ENCODE results near the gene FBXW11.

The FBXW11 gene

DNA sequence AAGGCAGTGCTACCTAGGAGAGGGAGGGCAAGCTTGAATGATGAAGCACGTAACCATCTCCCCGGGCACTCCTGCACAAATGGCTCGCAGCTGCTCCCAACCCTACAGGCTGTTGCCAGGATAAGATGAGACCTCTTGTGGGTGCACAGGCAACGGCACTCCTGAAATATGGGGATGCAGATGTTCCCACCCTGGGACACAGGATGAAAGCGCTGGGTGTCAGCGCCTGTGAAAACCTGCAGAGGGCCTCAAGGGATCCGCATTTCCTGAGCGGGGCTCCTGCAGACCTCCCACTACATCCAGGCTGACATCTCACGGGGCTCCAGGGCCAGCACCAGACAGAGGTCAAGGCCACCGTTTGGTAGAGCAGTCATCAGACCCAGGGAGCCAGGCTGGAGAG is 160.1 kb downstream of the FBXW11 start:
- in situ Hi-C loops (cut with MboI; ENCODE audit: low sequenced_read_pairs): no loop called here

DNA sequence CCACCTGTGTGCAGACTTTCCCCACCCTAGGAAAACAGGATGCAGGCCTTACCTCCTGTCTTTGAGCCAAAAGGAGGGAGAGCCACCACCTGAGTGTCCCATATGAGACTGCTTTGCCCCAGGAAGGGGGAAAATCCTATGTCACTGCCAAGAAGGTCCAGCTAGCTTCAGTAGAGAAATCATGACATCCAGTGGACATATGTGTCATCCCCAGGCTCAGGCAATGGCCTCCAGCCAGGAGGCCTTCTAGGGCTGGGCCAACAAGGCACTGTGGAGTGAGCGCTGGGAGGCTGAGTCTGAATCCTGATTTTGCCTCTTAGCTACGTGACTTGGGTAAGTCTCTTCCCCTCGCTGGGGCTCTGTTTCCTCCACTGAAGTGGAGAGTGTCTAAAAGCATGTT is 160.6 kb downstream of the FBXW11 start:
- in situ Hi-C loops (cut with MboI; ENCODE audit: low sequenced_read_pairs): no loop called here

GRCh38 chr5:171845040-171845630 is 161.3 kb downstream of the FBXW11 start:
- in situ Hi-C loops (cut with MboI; ENCODE audit: low sequenced_read_pairs): no loop called here

DNA sequence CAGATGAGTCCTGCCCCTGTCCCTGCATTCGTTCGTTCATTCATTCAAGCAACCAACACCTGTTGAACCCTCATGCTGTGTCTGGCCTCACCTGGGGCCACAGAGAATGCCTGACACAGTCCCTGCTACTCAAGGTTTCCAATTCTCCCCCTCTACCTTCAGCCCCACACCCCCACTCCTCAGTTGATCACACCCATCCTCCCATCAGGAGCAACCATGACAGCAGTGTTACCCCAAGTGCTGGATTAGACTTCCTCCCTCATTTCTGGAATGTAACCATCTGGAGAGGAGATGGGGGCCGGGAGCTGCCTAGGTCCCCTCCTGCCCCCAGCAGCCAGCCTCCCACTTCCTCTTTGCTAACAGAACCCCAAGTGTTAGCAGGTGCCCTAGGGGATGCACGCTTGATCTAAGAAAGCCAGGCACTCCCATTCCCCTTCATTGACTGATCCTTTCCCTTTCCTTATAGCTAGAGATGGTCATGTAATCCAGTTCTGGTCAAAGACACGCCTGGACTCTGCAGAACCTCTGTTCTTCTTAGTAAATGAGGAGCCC is 163.6 kb downstream of the FBXW11 start:
- in situ Hi-C loops (cut with MboI; ENCODE audit: low sequenced_read_pairs): no loop called here

- in situ Hi-C loops (cut with MboI; ENCODE audit: low sequenced_read_pairs): no loop called here
Measured at GRCh38 chr5:171841984-171842776, 164.3 kb downstream of the FBXW11 start.

- in situ Hi-C loops (cut with MboI; ENCODE audit: low sequenced_read_pairs): no loop called here
Measured at GRCh38 chr5:171840711-171841522, 165.5 kb downstream of the FBXW11 start.

DNA sequence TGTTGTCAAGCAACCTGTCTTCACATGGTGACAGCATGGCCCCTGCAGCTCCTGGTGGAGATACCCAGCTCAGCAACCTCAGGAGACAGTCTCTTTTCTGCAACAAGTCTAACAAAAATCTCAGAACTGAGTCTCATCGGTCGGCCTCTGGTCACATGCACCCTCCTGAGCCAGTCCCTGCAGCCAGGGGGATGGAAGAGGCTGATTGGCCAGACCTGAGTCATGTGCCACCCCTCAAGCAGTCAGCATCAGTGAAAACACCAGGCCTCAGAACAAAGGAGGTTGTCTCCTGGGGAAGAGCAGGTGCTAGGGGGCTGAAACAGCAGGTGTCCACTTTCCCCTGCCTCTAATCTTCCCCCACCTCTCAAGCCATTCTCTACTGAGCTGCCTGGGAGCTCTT is 166.4 kb downstream of the FBXW11 start:
- in situ Hi-C loops (cut with MboI; ENCODE audit: low sequenced_read_pairs): no loop called here

GRCh38 chr5:171839112-171839511 is 167.3 kb downstream of the FBXW11 start:
- in situ Hi-C loops (cut with MboI; ENCODE audit: low sequenced_read_pairs): no loop called here

DNA sequence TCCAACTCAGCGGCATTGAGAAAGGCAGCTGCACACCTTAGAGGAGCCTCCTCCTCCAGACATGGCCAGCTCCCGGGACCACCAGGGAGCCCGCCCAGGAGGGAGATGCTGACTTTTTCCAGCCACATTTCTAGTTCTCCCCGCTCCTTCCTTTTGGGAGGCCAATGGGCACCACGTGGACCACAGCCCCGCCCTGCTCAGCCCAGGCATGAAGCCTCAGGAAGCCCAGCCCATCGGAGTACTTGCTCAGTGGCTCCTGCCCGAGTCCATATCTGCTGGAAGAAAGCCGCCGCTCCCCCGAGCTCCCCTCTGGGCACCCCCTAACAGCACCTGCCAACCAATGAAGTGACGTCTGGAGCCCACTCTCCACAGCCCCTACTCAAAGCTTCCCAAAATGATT is 168.4 kb downstream of the FBXW11 start:
- in situ Hi-C loops (cut with MboI; ENCODE audit: low sequenced_read_pairs): no loop called here

DNA sequence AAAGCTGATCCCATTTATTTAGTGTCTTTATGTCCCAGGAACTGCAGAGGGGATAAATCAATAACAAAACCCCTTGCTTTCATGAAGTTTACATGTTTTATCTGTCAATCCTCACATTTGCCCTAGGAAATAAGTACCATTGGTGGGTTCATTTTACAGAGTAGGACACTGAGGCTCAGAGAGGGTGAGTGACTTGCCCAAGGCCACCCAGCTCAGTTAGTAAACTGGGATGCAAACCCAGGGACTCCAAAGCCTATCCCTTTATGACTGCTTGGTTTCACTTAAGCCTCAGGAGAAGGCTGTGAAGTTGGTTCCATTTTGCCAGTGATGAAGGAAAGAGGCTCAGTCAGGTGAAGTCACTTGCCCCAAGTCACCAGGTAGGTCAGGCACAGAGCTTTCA is 168.9 kb downstream of the FBXW11 start:
- in situ Hi-C loops (cut with MboI; ENCODE audit: low sequenced_read_pairs): no loop called here

DNA sequence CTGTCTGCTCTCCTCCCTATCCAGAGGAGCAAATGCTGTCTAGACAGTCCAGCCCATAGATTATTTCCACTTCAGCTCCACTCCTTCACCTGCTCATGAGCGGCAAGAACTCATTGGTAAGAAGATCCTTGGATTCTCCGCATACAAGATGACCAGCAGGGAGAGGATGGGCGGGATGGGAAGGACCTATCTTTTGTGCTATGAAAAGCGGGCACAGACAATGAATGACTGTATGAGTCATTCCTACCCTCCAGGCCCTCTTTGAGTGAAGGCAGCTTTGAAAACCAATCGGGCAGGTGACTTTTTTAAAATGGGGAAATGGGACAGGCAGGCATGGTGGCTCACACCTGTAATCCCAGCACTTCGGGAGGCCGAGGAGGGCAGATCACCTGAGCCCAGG is 171.4 kb downstream of the FBXW11 start:
- in situ Hi-C loops (cut with MboI; ENCODE audit: low sequenced_read_pairs): no loop called here

DNA sequence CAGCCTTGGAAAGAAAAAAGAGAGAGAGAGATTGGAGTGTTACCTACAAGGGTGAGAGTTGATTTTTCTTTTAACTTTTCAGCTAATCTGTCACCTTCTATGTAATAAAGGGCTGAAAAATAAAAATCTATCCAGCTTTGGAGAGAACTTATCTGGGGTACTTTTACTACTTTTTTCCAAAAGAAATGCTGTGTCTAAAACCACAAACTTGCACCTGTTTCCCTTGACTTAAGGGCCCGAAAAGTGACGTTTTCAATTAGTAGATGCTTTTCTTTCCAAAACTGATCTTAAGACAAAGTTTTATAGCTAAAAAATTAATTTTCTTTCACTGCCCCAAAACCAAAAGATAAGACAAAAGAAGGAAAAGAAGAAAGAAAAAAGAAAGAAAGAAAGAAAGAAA is 172.0 kb downstream of the FBXW11 start:
- in situ Hi-C loops (cut with MboI; ENCODE audit: low sequenced_read_pairs): no loop called here

DNA sequence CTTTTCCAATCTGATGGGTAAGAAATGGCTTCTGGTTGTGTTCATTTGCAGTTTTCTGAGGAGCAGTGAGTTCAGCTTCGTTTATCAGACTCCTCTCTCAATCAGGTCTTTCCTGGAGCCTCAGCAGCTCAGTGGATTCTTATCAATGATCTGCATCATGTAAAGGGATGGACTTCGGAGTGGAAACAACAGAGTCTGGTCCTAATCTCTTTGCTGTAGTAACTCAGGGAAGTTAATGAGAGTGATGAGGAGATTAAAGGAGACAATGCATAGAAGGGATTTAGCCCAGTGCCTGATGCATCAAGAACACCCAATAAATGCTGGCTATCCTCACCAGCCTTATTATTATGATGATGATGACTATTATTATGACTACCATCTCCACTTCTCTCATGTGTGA is 173.7 kb downstream of the FBXW11 start:
- in situ Hi-C loops (cut with MboI; ENCODE audit: low sequenced_read_pairs): no loop called here

DNA sequence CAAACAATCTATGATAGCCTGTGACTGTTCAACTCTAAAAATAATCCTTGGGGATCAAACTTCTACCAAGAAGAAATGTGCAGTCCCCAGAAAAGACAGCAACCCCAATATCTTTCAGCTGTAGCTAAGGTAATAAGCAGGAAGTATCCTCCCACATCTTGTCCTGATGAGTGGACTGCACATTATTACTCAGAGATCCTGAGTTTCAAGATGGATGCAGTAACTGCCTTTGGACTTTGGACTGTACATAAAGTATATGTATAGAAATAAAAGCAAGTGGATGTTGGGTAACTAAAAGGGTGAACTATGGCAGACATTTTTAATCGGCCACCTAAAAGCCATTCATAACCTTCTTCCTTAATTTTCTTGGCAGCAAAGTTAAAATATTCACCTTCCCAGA is 175.8 kb downstream of the FBXW11 start:
- in situ Hi-C loops (cut with MboI; ENCODE audit: low sequenced_read_pairs): no loop called here

GRCh38 chr5:171827162-171827561 is 179.3 kb downstream of the FBXW11 start:
- in situ Hi-C loops (cut with MboI; ENCODE audit: low sequenced_read_pairs): no loop called here

GRCh38 chr5:171826132-171826531 is 180.3 kb downstream of the FBXW11 start:
- in situ Hi-C loops (cut with MboI; ENCODE audit: low sequenced_read_pairs): no loop called here

DNA sequence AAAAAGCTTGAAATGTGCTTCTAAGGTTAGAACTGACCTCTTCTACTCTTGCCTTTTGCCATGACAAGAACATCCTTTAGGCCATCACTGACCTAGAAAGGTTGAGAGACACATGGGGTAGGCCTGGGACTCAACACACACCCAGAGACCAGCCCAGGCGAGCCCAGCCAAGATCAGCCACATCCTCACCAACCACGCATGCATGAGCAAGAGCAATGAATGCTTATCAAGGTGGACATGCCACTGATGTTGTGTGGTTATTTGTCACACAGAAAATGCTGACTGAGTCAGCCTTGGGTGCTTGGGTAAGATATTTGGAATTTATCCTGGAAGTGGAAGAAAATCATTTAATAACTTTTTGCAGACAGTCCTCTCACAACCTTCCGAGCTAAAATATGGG is 181.4 kb downstream of the FBXW11 start:
- in situ Hi-C loops (cut with MboI; ENCODE audit: low sequenced_read_pairs): no loop called here

- in situ Hi-C loops (cut with MboI; ENCODE audit: low sequenced_read_pairs): no loop called here
Measured at GRCh38 chr5:171823269-171823668, 183.2 kb downstream of the FBXW11 start.

GRCh38 chr5:171821286-171821685 is 185.2 kb downstream of the FBXW11 start:
- in situ Hi-C loops (cut with MboI; ENCODE audit: low sequenced_read_pairs): no loop called here

GRCh38 chr5:171820561-171820960 is 185.9 kb downstream of the FBXW11 start:
- in situ Hi-C loops (cut with MboI; ENCODE audit: low sequenced_read_pairs): no loop called here

DNA sequence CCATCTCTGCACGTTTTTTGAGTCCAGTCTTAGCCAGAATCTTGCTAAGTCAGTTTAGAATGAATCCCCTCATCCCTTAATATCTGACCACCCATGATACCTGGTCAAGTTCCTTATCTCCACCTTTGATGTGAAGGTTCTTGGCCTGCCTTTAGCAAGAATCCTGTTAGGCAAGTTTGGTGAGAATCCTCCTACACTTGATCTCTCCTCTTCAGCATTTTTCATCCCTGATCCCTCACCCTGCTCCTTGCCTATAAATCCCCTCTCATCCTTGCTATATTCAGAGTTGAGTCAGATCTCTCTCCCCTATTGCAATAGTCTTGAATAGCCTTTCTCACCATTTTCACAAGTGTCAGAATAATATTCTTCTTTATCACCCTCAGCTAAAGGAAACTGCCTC is 189.8 kb downstream of the FBXW11 start:
- in situ Hi-C loops (cut with MboI; ENCODE audit: low sequenced_read_pairs): no loop called here

Measured in hTERT RPE-1 (cell line).